HG02852 (cell line): ENCODE data around the gene LCLAT1.
"Not testable (repeated sequence)": the region's sequence is repeated elsewhere in the genome, so short reads cannot be mapped to it uniquely, and the experiment has no call there.

ENCODE experiments used
- ATAC-seq: cut with Tn5 transposase; IDR thresholded peaks from one replicate; pipeline ENCODE4 v1.9.1; 2021; ENCODE audit warnings: mild to moderate bottlenecking, moderate library complexity; ENCODE audit not compliant: unreplicated experiment

The LCLAT1 gene

GRCh38 chr2:30633039-30633438, 186.0 kb downstream of the LCLAT1 start:
- ATAC-seq, result no peak

- ATAC-seq, result no peak
Observed at GRCh38 chr2:30636311-30636710, 189.3 kb downstream of the LCLAT1 start.

GRCh38 chr2:30639836-30640235, 192.8 kb downstream of the LCLAT1 start:
- ATAC-seq, result no peak

GRCh38 chr2:30641765-30642345, 194.8 kb downstream of the LCLAT1 start:
- ATAC-seq, result no peak

- not testable (repeated sequence) for ATAC-seq
Observed at GRCh38 chr2:30643013-30643412, 196.0 kb downstream of the LCLAT1 start.

GRCh38 chr2:30643674-30644073, 196.6 kb downstream of the LCLAT1 start:
- no peak for ATAC-seq

GRCh38 chr2:30645081-30645744, 198.2 kb downstream of the LCLAT1 start:
- no peak for ATAC-seq

- ATAC-seq, result no peak
Observed at GRCh38 chr2:30645745-30646119, 198.7 kb downstream of the LCLAT1 start.

- ATAC-seq, result no peak
Observed at GRCh38 chr2:30647752-30648457, 200.9 kb downstream of the LCLAT1 start.

- ATAC-seq, result no peak
Observed at GRCh38 chr2:30649278-30649677, 202.2 kb downstream of the LCLAT1 start.

- no peak for ATAC-seq
Observed at GRCh38 chr2:30649828-30650227, 202.8 kb downstream of the LCLAT1 start.

GRCh38 chr2:30652271-30652915, 205.3 kb downstream of the LCLAT1 start:
- no peak for ATAC-seq

- ATAC-seq, result no peak
Observed at GRCh38 chr2:30653847-30654246, 206.8 kb downstream of the LCLAT1 start.

GRCh38 chr2:30654404-30654803, 207.4 kb downstream of the LCLAT1 start:
- ATAC-seq, result no peak

- no peak for ATAC-seq
Observed at GRCh38 chr2:30655211-30655610, 208.2 kb downstream of the LCLAT1 start.

- no peak for ATAC-seq
Observed at GRCh38 chr2:30655660-30656059, 208.6 kb downstream of the LCLAT1 start.

GRCh38 chr2:30656079-30656478, 209.0 kb downstream of the LCLAT1 start:
- ATAC-seq, result no peak

- no peak for ATAC-seq
Observed at GRCh38 chr2:30661173-30662107, 214.4 kb downstream of the LCLAT1 start.

GRCh38 chr2:30662268-30663131, 215.5 kb downstream of the LCLAT1 start:
- ATAC-seq, result no peak

GRCh38 chr2:30663321-30663720, 216.3 kb downstream of the LCLAT1 start:
- ATAC-seq, result no peak
